ENCODE measurements around the gene ZNF740.
"Not testable (repeated sequence)": the region's sequence is repeated elsewhere in the genome, so short reads cannot be mapped to it uniquely, and the experiment has no call there.

Gene ZNF740

GRCh38 chr12:53180220-53180930, at the start of gene ZNF740, which contains the start of gene CSAD:
Gene ZNF740, plus strand, starts transcription at chr12:53180722. Its CDS starts 1,262 bp downstream, at chr12:53181984.
Gene CSAD, minus strand, starts transcription at chr12:53180925. Its CDS starts 7,455 bp downstream, at chr12:53173470.
- peak; percentile 96 to 97 for DNase-seq

- DNase-seq: no peak
These were observed 48.7 kb upstream of the ZNF740 start for GRCh38 chr12:53131844-53132243.

GRCh38 chr12:53133722-53134121, 46.8 kb upstream of the ZNF740 start:
- DNase-seq: no peak

- no peak for DNase-seq
These were observed 37.2 kb upstream of the ZNF740 start for GRCh38 chr12:53143355-53143754.

- no peak for DNase-seq
These were observed 34.9 kb upstream of the ZNF740 start for GRCh38 chr12:53145383-53146260.

GRCh38 chr12:53147181-53147580, 33.3 kb upstream of the ZNF740 start:
- DNase-seq: no peak

- no peak for DNase-seq
These were observed 32.9 kb upstream of the ZNF740 start for GRCh38 chr12:53147653-53148052.

- DNase-seq: no peak
These were observed 29.5 kb upstream of the ZNF740 start for GRCh38 chr12:53151039-53151438.

GRCh38 chr12:53152390-53152789, 28.1 kb upstream of the ZNF740 start:
- DNase-seq: no peak

- peak; percentile 89 to 91 for DNase-seq
These were observed 21.2 kb upstream of the ZNF740 start for GRCh38 chr12:53159195-53159839.

- no peak for DNase-seq
These were observed 20.5 kb upstream of the ZNF740 start for GRCh38 chr12:53160000-53160399.

GRCh38 chr12:53160673-53161072, 19.8 kb upstream of the ZNF740 start:
- no peak for DNase-seq

GRCh38 chr12:53161119-53161911, 19.2 kb upstream of the ZNF740 start:
- DNase-seq: no peak

GRCh38 chr12:53163008-53163407, 17.5 kb upstream of the ZNF740 start:
- not testable (repeated sequence) for DNase-seq

- no peak for DNase-seq
These were observed 13.7 kb upstream of the ZNF740 start for GRCh38 chr12:53166837-53167236.

- DNase-seq: no peak
These were observed 10.9 kb upstream of the ZNF740 start for GRCh38 chr12:53169644-53170043.

GRCh38 chr12:53170215-53170614, 10.3 kb upstream of the ZNF740 start:
- DNase-seq: no peak

- no peak for DNase-seq
These were observed 9.4 kb upstream of the ZNF740 start for GRCh38 chr12:53170876-53171724.

GRCh38 chr12:53171725-53172329, 8.7 kb upstream of the ZNF740 start:
- DNase-seq: no peak

GRCh38 chr12:53172352-53172751, 8.2 kb upstream of the ZNF740 start:
- no peak for DNase-seq

GRCh38 chr12:53173085-53173715, 7.3 kb upstream of the ZNF740 start:
- no peak for DNase-seq

Data from activated CD4-positive, alpha-beta T cell treated with anti-CD3 and anti-CD28 coated beads, Interleukin-2, amount 50 U/mL, for 4 hours (primary cell).